Fibroblast of the aortic adventitia (primary cell): ENCODE results near the gene MIER1. TPM values are rescaled to one million over a fixed set of nuclear protein-coding genes. Genes with fewer than 3 reads are reported as not detected.
"Not testable (repeated sequence)": the region's sequence is repeated elsewhere in the genome, so short reads cannot be mapped to it uniquely, and the experiment has no call there.

Experiments
- DNase-seq: peaks from one replicate; pipeline ENCODE4 v3.0.0-alpha.2; 2010; ENCODE audit warnings: low read depth
- H3K4me3 ChIP-seq: 2 replicates; pipeline ENCODE4 v1.5.1; 2011; ENCODE audit warnings: low read depth, mild to moderate bottlenecking, control low read depth, low read length, moderate library complexity
- CTCF ChIP-seq: IDR thresholded peaks from 2 replicates; pipeline ENCODE4 v1.5.1; 2011; ENCODE audit warnings: mild to moderate bottlenecking, low read length, control low read depth, inconsistent platforms; ENCODE audit not compliant: insufficient read depth
- total RNA-seq: library from RNA; depleted of rRNA; stranded (reverse); fragments of >200 nt; gene quantifications from 2 replicates; pipeline ENCODE4 v1.2.3, GENCODE V29; 2012; ENCODE audit warnings: low replicate concordance

The MIER1 gene
- total RNA-seq, 1 donor, result 62.2 TPM

GRCh38 chr1:66945316-66945715 lies 20.5 kb downstream of the MIER1 start:
- DNase-seq, result no peak
- no peak overlapping the region for H3K4me3 ChIP-seq
- no peak for TF ChIP-seq CTCF

GRCh38 chr1:66947267-66947666 lies 22.5 kb downstream of the MIER1 start:
- no peak overlapping the region for H3K4me3 ChIP-seq
- DNase-seq, result no peak
- TF ChIP-seq CTCF, result no peak

GRCh38 chr1:66951513-66951912 lies 26.7 kb downstream of the MIER1 start:
- no peak overlapping the region for H3K4me3 ChIP-seq
- TF ChIP-seq CTCF, result no peak
- peak; percentile 47 for DNase-seq

GRCh38 chr1:66954208-66954607 lies 29.4 kb downstream of the MIER1 start:
- no peak for DNase-seq
- no peak for TF ChIP-seq CTCF
- H3K4me3 ChIP-seq, result no peak overlapping the region

- no peak overlapping the region for H3K4me3 ChIP-seq
- no peak for DNase-seq
Observed at GRCh38 chr1:66957938-66958337, 33.1 kb downstream of the MIER1 start.

GRCh38 chr1:66966188-66966873 lies 41.5 kb downstream of the MIER1 start:
- not testable (repeated sequence) for DNase-seq, H3K4me3 ChIP-seq

More at GRCh38 chr1:66957938-66958337, 33.1 kb downstream of the MIER1 start:
- TF ChIP-seq CTCF, result no peak

- DNase-seq, result no peak
- no peak overlapping the region for H3K4me3 ChIP-seq
- no peak for TF ChIP-seq CTCF
Observed at GRCh38 chr1:66968574-66968973, 43.8 kb downstream of the MIER1 start.
